Effector memory CD4-positive, alpha-beta T cell (primary cell): Measurements from ENCODE around the gene ANGPT4.

Experiments
- DNase-seq, 3 donors: peaks; one replicate each; pipeline ENCODE4 v3.0.0-alpha.2; 2020
- H3K27ac ChIP-seq: 2 replicates; pipeline ENCODE4 v1.7.0; 2013; ENCODE audit warnings: mild to moderate bottlenecking, low read length, moderate library complexity; ENCODE audit not compliant: insufficient read depth, poor library complexity, severe bottlenecking
- H3K27me3 ChIP-seq: replicated peaks from 2 replicates; pipeline ENCODE4 v1.7.0; 2013; ENCODE audit warnings: mild to moderate bottlenecking, low read length; ENCODE audit not compliant: insufficient read depth, control insufficient read depth, poor library complexity, severe bottlenecking
- H3K36me3 ChIP-seq: 2 replicates; pipeline ENCODE4 v1.7.0; 2013; ENCODE audit warnings: mild to moderate bottlenecking, low read length, moderate library complexity; ENCODE audit not compliant: control insufficient read depth, insufficient read depth
- H3K4me1 ChIP-seq: 2 replicates; pipeline ENCODE4 v1.7.0; 2013; ENCODE audit warnings: low read length, mild to moderate bottlenecking; ENCODE audit not compliant: control insufficient read depth, insufficient read depth, poor library complexity, severe bottlenecking
- H3K4me3 ChIP-seq: 2 replicates; pipeline ENCODE4 v1.7.0; 2013; ENCODE audit warnings: low read length, low read depth, mild to moderate bottlenecking; ENCODE audit not compliant: insufficient read depth, poor library complexity, severe bottlenecking
- H3K9me3 ChIP-seq: 2 replicates; pipeline ENCODE4 v1.7.0; 2013; ENCODE audit warnings: mild to moderate bottlenecking, low read length, moderate library complexity; ENCODE audit not compliant: control insufficient read depth

The ANGPT4 gene

GRCh38 chr20:840858-841567 lies 75.1 kb downstream of the ANGPT4 start:
- peaks cover 12% of the 10 kb centered on the region for H3K36me3 ChIP-seq
- H3K4me1 ChIP-seq: peaks cover 39% of the 10 kb centered on the region
- DNase-seq: peak in 1 of 3 donors; percentile 18
- H3K9me3 ChIP-seq: no peaks in the 10 kb centered on the region
- H3K27me3 ChIP-seq: no peaks in the 10 kb centered on the region
- H3K27ac ChIP-seq: no peak overlapping the region
- peak overlapping the region; percentile 42 for H3K4me3 ChIP-seq

DNA sequence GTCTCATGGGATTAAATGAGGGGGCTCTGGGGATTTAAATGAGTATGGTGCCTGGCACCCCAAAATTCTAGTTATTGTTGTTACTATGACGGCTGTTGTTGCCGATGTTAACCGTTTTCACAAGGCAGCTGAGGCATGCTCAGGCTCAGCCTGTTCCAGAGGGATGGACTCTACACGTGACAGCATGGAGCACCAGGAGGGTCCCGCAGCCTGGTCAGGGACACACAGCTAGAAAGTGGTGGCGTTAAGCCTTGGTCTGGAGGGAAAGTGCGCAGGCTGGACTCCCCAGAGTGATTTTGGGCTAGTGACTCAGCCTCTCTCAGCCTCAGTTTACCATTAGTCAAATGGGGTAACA lies 75.7 kb downstream of the ANGPT4 start:
- H3K9me3 ChIP-seq: no peaks in the 10 kb centered on the region
- peaks cover 12% of the 10 kb centered on the region for H3K36me3 ChIP-seq
- H3K4me1 ChIP-seq: peaks cover 37% of the 10 kb centered on the region
- no peak overlapping the region for H3K27ac ChIP-seq
- H3K27me3 ChIP-seq: no peaks in the 10 kb centered on the region
- DNase-seq: no peak
- peak overlapping the region; percentile 42 for H3K4me3 ChIP-seq

GRCh38 chr20:839626-840025 lies 76.5 kb downstream of the ANGPT4 start:
- no peak overlapping the region for H3K27ac ChIP-seq
- peaks cover 36% of the 10 kb centered on the region for H3K4me1 ChIP-seq
- no peak for DNase-seq
- no peaks in the 10 kb centered on the region for H3K27me3 ChIP-seq
- no peaks in the 10 kb centered on the region for H3K9me3 ChIP-seq
- H3K4me3 ChIP-seq: no peak overlapping the region
- H3K36me3 ChIP-seq: peaks cover 12% of the 10 kb centered on the region

- H3K4me1 ChIP-seq: peaks cover 38% of the 10 kb centered on the region
- no peaks in the 10 kb centered on the region for H3K9me3 ChIP-seq
- no peak for DNase-seq
- no peaks in the 10 kb centered on the region for H3K27me3 ChIP-seq
- peaks cover 12% of the 10 kb centered on the region for H3K36me3 ChIP-seq
- H3K4me3 ChIP-seq: no peak overlapping the region
- H3K27ac ChIP-seq: no peak overlapping the region
Measured at GRCh38 chr20:839015-839414, 77.1 kb downstream of the ANGPT4 start.

- Histone ChIP-seq H3K27me3 (no peaks in the 10 kb centered on the region), H3K9me3 (no peaks in the 10 kb centered on the region), H3K27ac (no peak overlapping the region), H3K36me3 (peaks cover 12% of the 10 kb centered on the region), H3K4me3 (no peak overlapping the region), H3K4me1 (peaks cover 24% of the 10 kb centered on the region)
- no peak for DNase-seq
Measured at GRCh38 chr20:836190-836589, 79.9 kb downstream of the ANGPT4 start.

DNA sequence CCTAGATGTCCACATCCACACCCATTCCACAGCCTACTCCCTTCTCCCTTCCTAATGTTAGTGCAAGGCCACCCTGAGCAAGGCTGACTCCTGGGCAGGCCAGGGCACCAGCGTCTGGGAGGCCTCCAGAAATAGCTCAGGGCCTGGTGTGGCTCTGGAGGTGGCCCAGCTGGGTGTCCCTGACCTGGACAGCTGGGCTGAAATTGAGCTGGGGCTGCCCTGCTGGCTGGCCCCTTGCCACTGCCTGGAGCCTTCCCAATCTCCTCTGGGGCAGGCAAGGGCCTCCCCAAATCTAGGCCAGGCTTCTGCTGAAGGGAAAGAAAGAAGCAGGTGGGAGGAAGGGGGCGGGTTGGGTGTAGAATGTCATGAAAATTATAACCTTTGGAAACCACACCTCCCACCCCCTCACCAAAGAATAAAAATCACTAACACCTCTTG lies 80.5 kb downstream of the ANGPT4 start:
- peaks cover 20% of the 10 kb centered on the region for H3K4me1 ChIP-seq
- DNase-seq: no peak
- no peaks in the 10 kb centered on the region for H3K9me3 ChIP-seq
- no peak overlapping the region for H3K4me3 ChIP-seq
- H3K27me3 ChIP-seq: no peaks in the 10 kb centered on the region
- H3K36me3 ChIP-seq: peaks cover 12% of the 10 kb centered on the region
- H3K27ac ChIP-seq: no peak overlapping the region

GRCh38 chr20:834151-834746 lies 81.9 kb downstream of the ANGPT4 start:
- no peaks in the 10 kb centered on the region for H3K9me3 ChIP-seq
- H3K36me3 ChIP-seq: peaks cover 3% of the 10 kb centered on the region
- no peak for DNase-seq
- H3K27ac ChIP-seq: peak overlapping the region; percentile 92
- H3K27me3 ChIP-seq: no peaks in the 10 kb centered on the region
- H3K4me3 ChIP-seq: peak overlapping the region; percentile 73
- peaks cover 20% of the 10 kb centered on the region for H3K4me1 ChIP-seq

GRCh38 chr20:833450-834150 lies 82.5 kb downstream of the ANGPT4 start, which contains the start of gene FAM110A:
Gene FAM110A, plus strand, starts transcription at chr20:833715. Its CDS starts 11,090 bp downstream, at chr20:844805.
- DNase-seq: peak; percentile 93 to 94 (median 93)
- no peaks in the 10 kb centered on the region for H3K36me3 ChIP-seq
- no peaks in the 10 kb centered on the region for H3K27me3 ChIP-seq
- H3K4me1 ChIP-seq: peaks cover 20% of the 10 kb centered on the region
- H3K9me3 ChIP-seq: no peaks in the 10 kb centered on the region
- H3K4me3 ChIP-seq: peak within 1 kb of the TSS; percentile 73
- H3K27ac ChIP-seq: peak within 1 kb of the TSS; percentile 92

GRCh38 chr20:833121-833449 lies 83.0 kb downstream of the ANGPT4 start:
- H3K27ac ChIP-seq: peak overlapping the region; percentile 56
- no peaks in the 10 kb centered on the region for H3K36me3 ChIP-seq
- no peaks in the 10 kb centered on the region for H3K9me3 ChIP-seq
- DNase-seq: no peak
- H3K4me1 ChIP-seq: peaks cover 20% of the 10 kb centered on the region
- H3K27me3 ChIP-seq: no peaks in the 10 kb centered on the region
- peak overlapping the region; percentile 37 for H3K4me3 ChIP-seq

- Histone ChIP-seq H3K4me1 (peaks cover 15% of the 10 kb centered on the region), H3K27me3 (no peaks in the 10 kb centered on the region), H3K36me3 (no peaks in the 10 kb centered on the region), H3K27ac (no peak overlapping the region), H3K4me3 (no peak overlapping the region), H3K9me3 (no peaks in the 10 kb centered on the region)
- DNase-seq: no peak
Measured at GRCh38 chr20:831956-832355, 84.2 kb downstream of the ANGPT4 start.
